ENCODE measurements around the gene LTK.

- TF ChIP-seq CTCF (IDR thresholded peaks at IDR 0.05 in 8 of 11, conservative IDR thresholded peaks at IDR 0.05 in 3 of 11) (no peak), POLR2A (IDR thresholded peaks at IDR 0.05) (no peak), POLR2AphosphoS5 (IDR thresholded peaks at IDR 0.05) (no peak)
Observed at GRCh38 chr15:41561777-41562145, 48.1 kb upstream of the LTK start.

All from spleen (tissue), 7 donors.